Measurements from ENCODE around the gene ITGAE. TPM values are rescaled to one million over a fixed set of nuclear protein-coding genes. Genes with fewer than 3 reads are reported as not detected.
"Not testable (repeated sequence)": the region's sequence is repeated elsewhere in the genome, so short reads cannot be mapped to it uniquely, and the experiment has no call there.

The ITGAE gene
- total and polyA plus RNA-seq, 2 experiments from 2014 or later, result 23.3 to 80.3 TPM

- no peak overlapping the region for H2AFZ ChIP-seq
- WGBS, 2 experiments (ENCODE audit: low coverage in 1 of 2, low lambda C conversion rate in 2 of 2, missing lambda C conversion rate in 2 of 2), result 62 to 70% methylated on average over 20 to 26 of the region's 26 CpGs
- no peak overlapping the region for H3K27ac ChIP-seq
- no peaks in the 10 kb centered on the region for H3K79me2 ChIP-seq (ENCODE audit: insufficient read depth)
- H3K36me3 ChIP-seq (ENCODE audit: low read depth), result no peaks in the 10 kb centered on the region
- H3F3A ChIP-seq (ENCODE audit: insufficient read depth), result peaks cover 21% of the 10 kb centered on the region
- no peak overlapping the region for H3K4me3 ChIP-seq
- peaks cover 12% of the 10 kb centered on the region for H3K4me1 ChIP-seq (ENCODE audit: insufficient read depth)
- no peaks in the 10 kb centered on the region for H3K27me3 ChIP-seq (replicated peaks; ENCODE audit: insufficient read depth)
- in situ Hi-C loops (cut with MboI), result no loop called here
- no peak overlapping the region for H3K4me2 ChIP-seq (ENCODE audit: unreplicated experiment)
- no peak for TF ChIP-seq EZH2phosphoT487 (IDR thresholded peaks at IDR 0.05; ENCODE audit: insufficient read depth, low read depth)
- no peak for TF ChIP-seq EZH2 (IDR thresholded peaks at IDR 0.05; ENCODE audit: insufficient read depth, poor library complexity, severe bottlenecking)
- no peaks in the 10 kb centered on the region for H3K9me2 ChIP-seq (ENCODE audit: insufficient read depth)
- H3K9me3 ChIP-seq (ENCODE audit: low read depth), result no peaks in the 10 kb centered on the region
- no peaks in the 10 kb centered on the region for H4K20me1 ChIP-seq (ENCODE audit: insufficient read depth)
- DNase-seq, result peak; percentile 63
- no peak overlapping the region for H3K9ac ChIP-seq
Measured at GRCh38 chr17:3794557-3795389, 6.2 kb downstream of the ITGAE start.

DNA sequence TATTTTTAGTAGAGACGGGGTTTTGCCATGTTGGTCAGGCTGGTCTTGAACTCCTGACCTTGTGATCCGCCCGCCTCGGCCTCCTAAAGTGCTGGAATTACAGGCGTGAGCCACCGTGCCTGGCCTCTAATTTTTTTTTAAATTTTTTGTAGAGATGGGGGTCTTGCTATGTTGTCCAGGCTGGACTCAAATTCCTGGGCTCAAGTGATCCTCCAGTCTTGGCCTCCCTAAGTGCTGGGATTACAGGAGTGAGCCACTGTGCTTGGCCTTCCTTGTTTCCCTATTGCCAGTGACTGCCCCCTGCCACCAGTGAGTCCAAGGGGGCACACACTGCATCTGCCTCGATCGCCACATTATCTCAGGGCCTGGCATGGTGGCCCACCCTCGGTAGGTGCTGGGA, 6.8 kb downstream of the ITGAE start:
- peaks cover 12% of the 10 kb centered on the region for H3K4me1 ChIP-seq (ENCODE audit: insufficient read depth)
- H3K4me2 ChIP-seq (ENCODE audit: unreplicated experiment); DNase-seq; H3K4me3 ChIP-seq; H3K9me3 ChIP-seq (ENCODE audit: low read depth); H2AFZ ChIP-seq; H4K20me1 ChIP-seq (ENCODE audit: insufficient read depth); H3K27ac ChIP-seq; H3K36me3 ChIP-seq (ENCODE audit: low read depth); H3K79me2 ChIP-seq (ENCODE audit: insufficient read depth); H3K9ac ChIP-seq; H3K9me2 ChIP-seq (ENCODE audit: insufficient read depth); H3K27me3 ChIP-seq (replicated peaks; ENCODE audit: insufficient read depth); in situ Hi-C loops (cut with MboI): not testable (repeated sequence)
- peaks cover 21% of the 10 kb centered on the region for H3F3A ChIP-seq (ENCODE audit: insufficient read depth)
- WGBS, 2 experiments (ENCODE audit: low coverage in 1 of 2, low lambda C conversion rate in 2 of 2, missing lambda C conversion rate in 2 of 2), result 84 to 90% methylated on average over 8 to 9 of the region's 9 CpGs

DNA sequence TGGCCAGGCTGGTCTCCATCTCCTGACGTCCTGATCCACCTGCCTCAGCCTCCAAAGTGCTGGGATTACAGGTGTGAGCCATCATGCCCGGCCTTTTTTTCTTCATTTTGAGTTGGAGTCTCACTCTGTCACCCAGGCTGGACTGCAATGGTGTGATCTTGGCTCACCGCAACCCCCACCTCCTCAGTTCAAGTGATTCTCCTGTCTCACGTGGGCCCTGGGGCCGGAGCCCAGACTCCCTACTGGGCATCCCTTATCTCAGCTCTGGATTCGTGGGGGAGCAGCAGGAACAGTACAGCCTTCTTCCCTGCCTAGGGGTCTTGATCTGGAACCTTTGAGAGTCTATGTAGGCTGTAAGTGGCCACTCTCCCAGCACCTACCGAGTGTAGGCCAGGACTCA, 7.7 kb downstream of the ITGAE start:
- H3K27me3 ChIP-seq (replicated peaks; ENCODE audit: insufficient read depth); H3K9ac ChIP-seq; H3K4me3 ChIP-seq; H4K20me1 ChIP-seq (ENCODE audit: insufficient read depth); H3K79me2 ChIP-seq (ENCODE audit: insufficient read depth); H3K9me3 ChIP-seq (ENCODE audit: low read depth); H2AFZ ChIP-seq; H3K4me2 ChIP-seq (ENCODE audit: unreplicated experiment); H3K36me3 ChIP-seq (ENCODE audit: low read depth); H3K27ac ChIP-seq; H3K4me1 ChIP-seq (ENCODE audit: insufficient read depth); H3K9me2 ChIP-seq (ENCODE audit: insufficient read depth); in situ Hi-C loops (cut with MboI); DNase-seq: not testable (repeated sequence)
- 81 to 88% methylated on average over 7 of the region's 7 CpGs for WGBS, 2 experiments (ENCODE audit: low coverage in 1 of 2, low lambda C conversion rate in 2 of 2, missing lambda C conversion rate in 2 of 2)
- H3F3A ChIP-seq (ENCODE audit: insufficient read depth), result peaks cover 21% of the 10 kb centered on the region

- DNase-seq, result no peak
- no peaks in the 10 kb centered on the region for H3K79me2 ChIP-seq (ENCODE audit: insufficient read depth)
- H3K9me3 ChIP-seq (ENCODE audit: low read depth), result no peaks in the 10 kb centered on the region
- no peaks in the 10 kb centered on the region for H4K20me1 ChIP-seq (ENCODE audit: insufficient read depth)
- H3K9me2 ChIP-seq (ENCODE audit: insufficient read depth), result no peaks in the 10 kb centered on the region
- peaks cover 21% of the 10 kb centered on the region for H3F3A ChIP-seq (ENCODE audit: insufficient read depth)
- H3K27ac ChIP-seq, result no peak overlapping the region
- TF ChIP-seq EZH2 (IDR thresholded peaks at IDR 0.05; ENCODE audit: insufficient read depth, poor library complexity, severe bottlenecking) (no peak), EZH2phosphoT487 (IDR thresholded peaks at IDR 0.05; ENCODE audit: insufficient read depth, low read depth) (no peak)
- no peaks in the 10 kb centered on the region for H3K27me3 ChIP-seq (replicated peaks; ENCODE audit: insufficient read depth)
- no peak overlapping the region for H3K4me3 ChIP-seq
- H3K9ac ChIP-seq, result no peak overlapping the region
- in situ Hi-C loops (cut with MboI), result no loop called here
- H3K4me2 ChIP-seq (ENCODE audit: unreplicated experiment), result no peak overlapping the region
- 58 to 63% methylated on average over 6 of the region's 6 CpGs for WGBS, 2 experiments (ENCODE audit: low coverage in 1 of 2, low lambda C conversion rate in 2 of 2, missing lambda C conversion rate in 2 of 2)
- H3K36me3 ChIP-seq (ENCODE audit: low read depth), result no peaks in the 10 kb centered on the region
- no peak overlapping the region for H2AFZ ChIP-seq
- H3K4me1 ChIP-seq (ENCODE audit: insufficient read depth), result peaks cover 6% of the 10 kb centered on the region
Measured at GRCh38 chr17:3792481-3792880, 8.5 kb downstream of the ITGAE start.

- no peaks in the 10 kb centered on the region for H3K9me3 ChIP-seq (ENCODE audit: low read depth)
- no peak overlapping the region for H3K4me2 ChIP-seq (ENCODE audit: unreplicated experiment)
- TF ChIP-seq EZH2phosphoT487 (IDR thresholded peaks at IDR 0.05; ENCODE audit: insufficient read depth, low read depth) (no peak), EZH2 (IDR thresholded peaks at IDR 0.05; ENCODE audit: insufficient read depth, poor library complexity, severe bottlenecking) (no peak)
- no peak for DNase-seq
- H3K36me3 ChIP-seq (ENCODE audit: low read depth), result no peaks in the 10 kb centered on the region
- H3K27ac ChIP-seq, result no peak overlapping the region
- H3K27me3 ChIP-seq (replicated peaks; ENCODE audit: insufficient read depth), result no peaks in the 10 kb centered on the region
- WGBS, 2 experiments (ENCODE audit: low coverage in 1 of 2, low lambda C conversion rate in 2 of 2, missing lambda C conversion rate in 2 of 2), result 65 to 86% methylated on average over 2 of the region's 2 CpGs
- in situ Hi-C loops (cut with MboI), result no loop called here
- peaks cover 21% of the 10 kb centered on the region for H3F3A ChIP-seq (ENCODE audit: insufficient read depth)
- H2AFZ ChIP-seq, result no peak overlapping the region
- no peak overlapping the region for H3K9ac ChIP-seq
- H4K20me1 ChIP-seq (ENCODE audit: insufficient read depth), result no peaks in the 10 kb centered on the region
- no peaks in the 10 kb centered on the region for H3K9me2 ChIP-seq (ENCODE audit: insufficient read depth)
- H3K4me1 ChIP-seq (ENCODE audit: insufficient read depth), result peaks cover 4% of the 10 kb centered on the region
- H3K4me3 ChIP-seq, result no peak overlapping the region
- no peaks in the 10 kb centered on the region for H3K79me2 ChIP-seq (ENCODE audit: insufficient read depth)
Measured at GRCh38 chr17:3788200-3788599, 12.8 kb downstream of the ITGAE start.

DNA sequence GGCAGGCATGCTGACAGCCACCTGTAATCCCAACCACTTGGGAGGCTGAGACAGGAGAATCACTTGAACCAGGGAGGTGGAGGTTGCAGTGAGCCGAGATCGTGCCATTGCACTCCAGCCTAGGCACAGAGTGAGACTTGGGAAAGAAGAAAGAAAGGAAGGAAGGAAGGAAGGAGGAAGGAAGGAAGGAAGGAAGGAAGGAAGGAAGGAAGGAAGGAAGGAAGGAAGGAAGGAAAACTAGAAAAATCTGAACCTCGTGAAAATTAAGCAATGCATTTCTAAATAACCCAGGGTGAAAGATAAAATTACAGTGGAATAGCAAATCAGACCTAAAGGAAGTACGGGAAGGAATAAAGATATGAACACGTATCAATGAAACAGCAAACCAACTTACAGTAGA, 15.7 kb downstream of the ITGAE start:
- H3K36me3 ChIP-seq (ENCODE audit: low read depth); DNase-seq; H3K4me2 ChIP-seq (ENCODE audit: unreplicated experiment); H3K27ac ChIP-seq; in situ Hi-C loops (cut with MboI); H3K9ac ChIP-seq; H4K20me1 ChIP-seq (ENCODE audit: insufficient read depth); H3K4me1 ChIP-seq (ENCODE audit: insufficient read depth); H3F3A ChIP-seq (ENCODE audit: insufficient read depth); H3K27me3 ChIP-seq (replicated peaks; ENCODE audit: insufficient read depth); H3K79me2 ChIP-seq (ENCODE audit: insufficient read depth); H3K4me3 ChIP-seq; H2AFZ ChIP-seq; H3K9me2 ChIP-seq (ENCODE audit: insufficient read depth); H3K9me3 ChIP-seq (ENCODE audit: low read depth): not testable (repeated sequence)
- 83 to 91% methylated on average over 5 of the region's 5 CpGs for WGBS, 2 experiments (ENCODE audit: low coverage in 1 of 2, low lambda C conversion rate in 2 of 2, missing lambda C conversion rate in 2 of 2)
